Neural progenitor cell (in vitro differentiated cells): Measurements from ENCODE around the gene MTRR. TPM values are rescaled to one million over a fixed set of nuclear protein-coding genes. Genes with fewer than 3 reads are reported as not detected.

Experiments
- DNase-seq: peaks from one replicate; pipeline ENCODE4 v3.0.0-alpha.2; 2016; ENCODE audit warnings: low spot score
- H2AFZ ChIP-seq: fragments of 200-600 bp; sonication (generic); replicated peaks from 2 replicates; pipeline ENCODE4 v1.6.1; 2016; ENCODE audit warnings: antibody characterized with exemption
- H3F3A ChIP-seq: fragments of 200-600 bp; sonication (generic); 2 replicates; pipeline ENCODE4 v1.6.1; 2016; ENCODE audit warnings: antibody characterized with exemption, low read depth
- H3K27ac ChIP-seq: fragments of 200-600 bp; sonication (generic); 2 replicates; pipeline ENCODE4 v1.5.1; 2016; ENCODE audit warnings: mild to moderate bottlenecking
- H3K27me3 ChIP-seq: fragments of 200-600 bp; sonication (generic); 2 replicates; pipeline ENCODE4 v1.6.1; 2016; ENCODE audit warnings: mild to moderate bottlenecking, moderate library complexity
- H3K36me3 ChIP-seq: fragments of 200-600 bp; sonication (generic); 2 replicates; pipeline ENCODE4 v1.5.1; 2016
- H3K4me1 ChIP-seq: fragments of 200-600 bp; sonication (generic); 2 replicates; pipeline ENCODE4 v1.6.1; 2016; ENCODE audit warnings: mixed run types
- H3K4me2 ChIP-seq: fragments of 200-600 bp; sonication (generic); 2 replicates; pipeline ENCODE4 v1.6.1; 2016
- H3K4me3 ChIP-seq: fragments of 200-600 bp; sonication (generic); 2 replicates; pipeline ENCODE4 v1.5.1; 2016
- H3K79me2 ChIP-seq: fragments of 200-600 bp; sonication (generic); 2 replicates; pipeline ENCODE4 v1.6.1; 2016; ENCODE audit warnings: low read depth
- H3K9ac ChIP-seq: fragments of 200-600 bp; sonication (generic); 2 replicates; pipeline ENCODE4 v1.6.1; 2016
- H3K9me3 ChIP-seq: fragments of 200-600 bp; sonication (generic); 2 replicates; pipeline ENCODE4 v1.5.1; 2016; ENCODE audit warnings: low read depth
- H4K20me1 ChIP-seq: fragments of 200-600 bp; sonication (generic); 2 replicates; pipeline ENCODE4 v1.6.1; 2016; ENCODE audit warnings: low read depth
- H3K27ac Mint-ChIP-seq: 3 replicates; pipeline ENCODE4 v1.8.0; 2021; ENCODE audit warnings: mixed read lengths
- H3K27me3 Mint-ChIP-seq: 2 replicates; pipeline ENCODE4 v1.8.0; 2022; ENCODE audit warnings: low read depth, mild to moderate bottlenecking, inconsistent platforms, moderate library complexity, mixed read lengths; ENCODE audit not compliant: insufficient read depth
- H3K36me3 Mint-ChIP-seq: 3 replicates; pipeline ENCODE4 v1.8.0; 2021; ENCODE audit warnings: mixed read lengths
- H3K4me1 Mint-ChIP-seq: 3 replicates; pipeline ENCODE4 v1.8.0; 2021; ENCODE audit warnings: mixed read lengths
- H3K4me3 Mint-ChIP-seq: 3 replicates; pipeline ENCODE4 v1.8.0; 2021; ENCODE audit warnings: mild to moderate bottlenecking, moderate library complexity, mixed read lengths
- H3K9me3 Mint-ChIP-seq: 3 replicates; pipeline ENCODE4 v1.8.0; 2020; ENCODE audit warnings: mixed read lengths
- CTCF ChIP-seq: fragments of 200-600 bp; sonication (generic); IDR thresholded peaks from 2 replicates; pipeline ENCODE4 v1.5.1; 2017; ENCODE audit warnings: antibody characterized with exemption, mild to moderate bottlenecking
- EZH2 ChIP-seq: fragments of 200-600 bp; sonication (generic); IDR thresholded peaks from 2 replicates; pipeline ENCODE4 v1.6.1; 2017; ENCODE audit warnings: antibody characterized with exemption, mild to moderate bottlenecking, moderate library complexity
- EZH2phosphoT487 ChIP-seq: fragments of 200-600 bp; sonication (generic); IDR thresholded peaks from 2 replicates; pipeline ENCODE4 v1.6.1; 2017; ENCODE audit warnings: antibody characterized with exemption
- total RNA-seq: library from RNA; depleted of rRNA; stranded (reverse); fragments of >200 nt; gene quantifications from 2 replicates; pipeline ENCODE4 v1.2.3, GENCODE V29; 2015; ENCODE audit warnings: low replicate concordance

The MTRR gene
- total RNA-seq, 1 donor from 2014 or later, result 53.5 TPM

- TF ChIP-seq EZH2phosphoT487 (no peak), CTCF (no peak), EZH2 (no peak)
- DNase-seq, result no peak
- Mint-ChIP-seq H3K27ac (no peak overlapping the region), H3K4me1 (peaks cover 21% of the 10 kb centered on the region), H3K4me3 (no peak overlapping the region), H3K9me3 (no peaks in the 10 kb centered on the region), H3K27me3 (no peaks in the 10 kb centered on the region), H3K36me3 (no peaks in the 10 kb centered on the region)
- Histone ChIP-seq H3K27me3 (no peaks in the 10 kb centered on the region), H3K36me3 (no peaks in the 10 kb centered on the region), H3K4me3 (no peak overlapping the region), H3K27ac (no peak overlapping the region), H3F3A (no peaks in the 10 kb centered on the region), H2AFZ (no peak overlapping the region), H3K79me2 (no peaks in the 10 kb centered on the region), H3K9ac (no peak overlapping the region), H3K9me3 (no peaks in the 10 kb centered on the region), H3K4me2 (no peak overlapping the region), H4K20me1 (no peaks in the 10 kb centered on the region), H3K4me1 (peaks cover 5% of the 10 kb centered on the region)
Observed at GRCh38 chr5:7824995-7825394, 44.0 kb upstream of the MTRR start.

- no peaks in the 10 kb centered on the region for H3K9me3 ChIP-seq
- no peaks in the 10 kb centered on the region for H3K36me3 Mint-ChIP-seq
- H3K36me3 ChIP-seq, result no peaks in the 10 kb centered on the region
- H3K79me2 ChIP-seq, result no peaks in the 10 kb centered on the region
- peaks cover 5% of the 10 kb centered on the region for H3K4me1 ChIP-seq
- no peaks in the 10 kb centered on the region for H3K27me3 Mint-ChIP-seq
- H3K4me1 Mint-ChIP-seq, result peaks cover 21% of the 10 kb centered on the region
- H4K20me1 ChIP-seq, result no peaks in the 10 kb centered on the region
- H2AFZ ChIP-seq, result no peak overlapping the region
- no peak overlapping the region for H3K27ac Mint-ChIP-seq
- TF ChIP-seq EZH2phosphoT487, result no peak
- no peak for TF ChIP-seq EZH2
- no peak for TF ChIP-seq CTCF
- no peaks in the 10 kb centered on the region for H3F3A ChIP-seq
- H3K27ac ChIP-seq, result no peak overlapping the region
- no peak overlapping the region for H3K9ac ChIP-seq
- no peak overlapping the region for H3K4me3 ChIP-seq
- H3K9me3 Mint-ChIP-seq, result no peaks in the 10 kb centered on the region
- DNase-seq, result no peak
- H3K4me3 Mint-ChIP-seq, result no peak overlapping the region
- no peak overlapping the region for H3K4me2 ChIP-seq
- no peaks in the 10 kb centered on the region for H3K27me3 ChIP-seq
Observed at GRCh38 chr5:7825630-7826029, 43.3 kb upstream of the MTRR start.

GRCh38 chr5:7827610-7828009 lies 41.3 kb upstream of the MTRR start:
- Mint-ChIP-seq H3K4me3 (no peak overlapping the region), H3K36me3 (no peaks in the 10 kb centered on the region), H3K9me3 (no peaks in the 10 kb centered on the region), H3K27ac (no peak overlapping the region), H3K27me3 (no peaks in the 10 kb centered on the region), H3K4me1 (peaks cover 21% of the 10 kb centered on the region)
- Histone ChIP-seq H3K9ac (no peak overlapping the region), H3K79me2 (no peaks in the 10 kb centered on the region), H2AFZ (no peak overlapping the region), H3K9me3 (no peaks in the 10 kb centered on the region), H3K4me2 (no peak overlapping the region), H3K4me3 (no peak overlapping the region), H3K27ac (no peak overlapping the region), H4K20me1 (no peaks in the 10 kb centered on the region), H3K4me1 (peaks cover 5% of the 10 kb centered on the region), H3K36me3 (no peaks in the 10 kb centered on the region), H3F3A (no peaks in the 10 kb centered on the region), H3K27me3 (no peaks in the 10 kb centered on the region)
- no peak for DNase-seq
- TF ChIP-seq CTCF (no peak), EZH2phosphoT487 (no peak)

- Mint-ChIP-seq H3K36me3 (no peaks in the 10 kb centered on the region), H3K4me1 (peaks cover 21% of the 10 kb centered on the region), H3K9me3 (no peaks in the 10 kb centered on the region), H3K27ac (no peak overlapping the region), H3K4me3 (no peak overlapping the region), H3K27me3 (no peaks in the 10 kb centered on the region)
- Histone ChIP-seq H2AFZ (no peak overlapping the region), H3K36me3 (no peaks in the 10 kb centered on the region), H3K4me1 (peaks cover 5% of the 10 kb centered on the region), H3K27ac (no peak overlapping the region), H3K9me3 (no peaks in the 10 kb centered on the region), H4K20me1 (no peaks in the 10 kb centered on the region), H3K4me2 (no peak overlapping the region), H3K9ac (no peak overlapping the region), H3K79me2 (no peaks in the 10 kb centered on the region), H3K4me3 (no peak overlapping the region), H3K27me3 (no peaks in the 10 kb centered on the region), H3F3A (no peaks in the 10 kb centered on the region)
- TF ChIP-seq EZH2 (no peak), CTCF (no peak), EZH2phosphoT487 (no peak)
- no peak for DNase-seq
Observed at GRCh38 chr5:7828269-7828668, 40.7 kb upstream of the MTRR start.
